SK-N-MC (cell line): ENCODE data around the gene SOX6.

Experiments
- EZH2 ChIP-seq: fragments of 200-600 bp; sonication (generic); IDR thresholded peaks from one replicate; pipeline ENCODE4 v1.6.1; 2017; ENCODE audit warnings: antibody characterized with exemption
- POLR2AphosphoS5 ChIP-seq: IDR thresholded peaks from 2 replicates; pipeline ENCODE4 v1.6.1; 2012; ENCODE audit warnings: mild to moderate bottlenecking, low read depth, low read length, borderline replicate concordance

DNA sequence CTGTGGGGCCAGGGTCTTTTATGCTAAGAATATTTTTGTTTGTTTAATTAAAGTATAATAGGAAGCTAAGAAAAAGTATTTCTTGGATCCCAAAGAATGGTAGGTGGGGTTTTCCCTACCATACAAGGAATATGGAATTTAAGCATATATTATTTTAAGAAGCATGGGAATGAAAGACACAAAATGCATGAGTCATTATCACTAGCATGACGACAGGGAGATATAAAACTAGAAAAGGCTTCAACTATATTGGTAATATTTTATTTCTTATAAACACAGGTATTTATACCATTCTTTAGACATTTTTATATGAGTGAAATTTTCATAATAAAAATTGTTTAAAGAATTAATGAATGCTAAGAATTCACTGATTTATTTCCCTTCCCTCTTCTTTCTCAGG is 39.3 kb upstream of the SOX6 start:
- TF ChIP-seq POLR2AphosphoS5 (no peak), EZH2 (no peak)
